ENCODE measurements around the gene HACL1.

DNA sequence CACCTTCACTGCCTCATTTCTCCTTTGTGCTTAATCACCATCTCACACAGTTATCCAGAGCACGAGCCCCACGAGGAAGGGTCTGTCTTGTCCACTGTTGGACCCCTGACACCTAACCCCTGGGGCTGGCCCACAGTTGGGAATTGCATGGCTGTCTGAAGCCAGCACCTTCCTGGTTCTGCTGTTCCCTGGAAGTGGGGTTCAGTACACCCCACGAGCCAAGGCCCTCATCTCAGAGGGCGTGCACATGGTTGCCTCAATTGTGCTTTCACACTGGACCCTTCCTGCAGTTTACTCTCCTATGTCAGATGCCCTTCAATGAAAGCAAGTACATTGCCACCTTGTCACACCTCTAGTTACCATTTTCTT, 30.8 kb upstream of the HACL1 start:
- TF ChIP-seq ZNF274 (IDR thresholded peaks at IDR 0.05; ENCODE audit: low read depth, low read length) (no peak), EZH2 (IDR thresholded peaks at IDR 0.05) (no peak), RAD21 (IDR thresholded peaks at IDR 0.05; ENCODE audit: low read depth) (no peak), POLR2AphosphoS5 (IDR thresholded peaks at IDR 0.05; ENCODE audit: low read depth, low read length) (no peak), JUND (IDR thresholded peaks at IDR 0.05) (no peak), SRF (IDR thresholded peaks at IDR 0.05; ENCODE audit: low read depth) (no peak), ZFX (IDR thresholded peaks at IDR 0.05) (no peak), POLR2A (IDR thresholded peaks at IDR 0.05; ENCODE audit: borderline replicate concordance, extremely low read depth, insufficient read depth, insufficient read length) (no peak)
- TF ChIP-seq, protein P1, sequence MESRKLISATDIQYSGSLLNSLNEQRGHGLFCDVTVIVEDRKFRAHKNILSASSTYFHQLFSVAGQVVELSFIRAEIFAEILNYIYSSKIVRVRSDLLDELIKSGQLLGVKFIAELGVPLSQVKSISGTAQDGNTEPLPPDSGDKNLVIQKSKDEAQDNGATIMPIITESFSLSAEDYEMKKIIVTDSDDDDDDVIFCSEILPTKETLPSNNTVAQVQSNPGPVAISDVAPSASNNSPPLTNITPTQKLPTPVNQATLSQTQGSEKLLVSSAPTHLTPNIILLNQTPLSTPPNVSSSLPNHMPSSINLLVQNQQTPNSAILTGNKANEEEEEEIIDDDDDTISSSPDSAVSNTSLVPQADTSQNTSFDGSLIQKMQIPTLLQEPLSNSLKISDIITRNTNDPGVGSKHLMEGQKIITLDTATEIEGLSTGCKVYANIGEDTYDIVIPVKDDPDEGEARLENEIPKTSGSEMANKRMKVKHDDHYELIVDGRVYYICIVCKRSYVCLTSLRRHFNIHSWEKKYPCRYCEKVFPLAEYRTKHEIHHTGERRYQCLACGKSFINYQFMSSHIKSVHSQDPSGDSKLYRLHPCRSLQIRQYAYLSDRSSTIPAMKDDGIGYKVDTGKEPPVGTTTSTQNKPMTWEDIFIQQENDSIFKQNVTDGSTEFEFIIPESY (IDR thresholded peaks at IDR 0.05; ENCODE audit: extremely low read depth, insufficient replicate concordance, low read length), result no peak
- TF ChIP-seq, protein P2, sequence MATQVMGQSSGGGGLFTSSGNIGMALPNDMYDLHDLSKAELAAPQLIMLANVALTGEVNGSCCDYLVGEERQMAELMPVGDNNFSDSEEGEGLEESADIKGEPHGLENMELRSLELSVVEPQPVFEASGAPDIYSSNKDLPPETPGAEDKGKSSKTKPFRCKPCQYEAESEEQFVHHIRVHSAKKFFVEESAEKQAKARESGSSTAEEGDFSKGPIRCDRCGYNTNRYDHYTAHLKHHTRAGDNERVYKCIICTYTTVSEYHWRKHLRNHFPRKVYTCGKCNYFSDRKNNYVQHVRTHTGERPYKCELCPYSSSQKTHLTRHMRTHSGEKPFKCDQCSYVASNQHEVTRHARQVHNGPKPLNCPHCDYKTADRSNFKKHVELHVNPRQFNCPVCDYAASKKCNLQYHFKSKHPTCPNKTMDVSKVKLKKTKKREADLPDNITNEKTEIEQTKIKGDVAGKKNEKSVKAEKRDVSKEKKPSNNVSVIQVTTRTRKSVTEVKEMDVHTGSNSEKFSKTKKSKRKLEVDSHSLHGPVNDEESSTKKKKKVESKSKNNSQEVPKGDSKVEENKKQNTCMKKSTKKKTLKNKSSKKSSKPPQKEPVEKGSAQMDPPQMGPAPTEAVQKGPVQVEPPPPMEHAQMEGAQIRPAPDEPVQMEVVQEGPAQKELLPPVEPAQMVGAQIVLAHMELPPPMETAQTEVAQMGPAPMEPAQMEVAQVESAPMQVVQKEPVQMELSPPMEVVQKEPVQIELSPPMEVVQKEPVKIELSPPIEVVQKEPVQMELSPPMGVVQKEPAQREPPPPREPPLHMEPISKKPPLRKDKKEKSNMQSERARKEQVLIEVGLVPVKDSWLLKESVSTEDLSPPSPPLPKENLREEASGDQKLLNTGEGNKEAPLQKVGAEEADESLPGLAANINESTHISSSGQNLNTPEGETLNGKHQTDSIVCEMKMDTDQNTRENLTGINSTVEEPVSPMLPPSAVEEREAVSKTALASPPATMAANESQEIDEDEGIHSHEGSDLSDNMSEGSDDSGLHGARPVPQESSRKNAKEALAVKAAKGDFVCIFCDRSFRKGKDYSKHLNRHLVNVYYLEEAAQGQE (IDR thresholded peaks at IDR 0.05; ENCODE audit: low read depth), result no peak
- TF ChIP-seq, protein P3, sequence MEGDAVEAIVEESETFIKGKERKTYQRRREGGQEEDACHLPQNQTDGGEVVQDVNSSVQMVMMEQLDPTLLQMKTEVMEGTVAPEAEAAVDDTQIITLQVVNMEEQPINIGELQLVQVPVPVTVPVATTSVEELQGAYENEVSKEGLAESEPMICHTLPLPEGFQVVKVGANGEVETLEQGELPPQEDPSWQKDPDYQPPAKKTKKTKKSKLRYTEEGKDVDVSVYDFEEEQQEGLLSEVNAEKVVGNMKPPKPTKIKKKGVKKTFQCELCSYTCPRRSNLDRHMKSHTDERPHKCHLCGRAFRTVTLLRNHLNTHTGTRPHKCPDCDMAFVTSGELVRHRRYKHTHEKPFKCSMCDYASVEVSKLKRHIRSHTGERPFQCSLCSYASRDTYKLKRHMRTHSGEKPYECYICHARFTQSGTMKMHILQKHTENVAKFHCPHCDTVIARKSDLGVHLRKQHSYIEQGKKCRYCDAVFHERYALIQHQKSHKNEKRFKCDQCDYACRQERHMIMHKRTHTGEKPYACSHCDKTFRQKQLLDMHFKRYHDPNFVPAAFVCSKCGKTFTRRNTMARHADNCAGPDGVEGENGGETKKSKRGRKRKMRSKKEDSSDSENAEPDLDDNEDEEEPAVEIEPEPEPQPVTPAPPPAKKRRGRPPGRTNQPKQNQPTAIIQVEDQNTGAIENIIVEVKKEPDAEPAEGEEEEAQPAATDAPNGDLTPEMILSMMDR (IDR thresholded peaks at IDR 0.05 in 2 of 3, conservative IDR thresholded peaks at IDR 0.05 in 1 of 3; ENCODE audit: borderline replicate concordance in 1 of 3, insufficient read depth in 1 of 3, low read depth in 2 of 3, low read length in 2 of 3), result no peak
- TF ChIP-seq, protein P4, sequence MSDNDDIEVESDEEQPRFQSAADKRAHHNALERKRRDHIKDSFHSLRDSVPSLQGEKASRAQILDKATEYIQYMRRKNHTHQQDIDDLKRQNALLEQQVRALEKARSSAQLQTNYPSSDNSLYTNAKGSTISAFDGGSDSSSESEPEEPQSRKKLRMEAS (IDR thresholded peaks at IDR 0.05), result no peak
